GM12872 (cell line): ENCODE data around the gene ABLIM2.

ENCODE experiments used
- CTCF ChIP-seq: IDR thresholded peaks from 3 replicates; pipeline ENCODE4 v1.5.1; 2011; ENCODE audit warnings: low read depth, mild to moderate bottlenecking, low read length, moderate library complexity; ENCODE audit not compliant: insufficient read depth

ABLIM2 gene

GRCh38 chr4:8005814-8006215 lies 152.8 kb downstream of the ABLIM2 start:
- TF ChIP-seq CTCF = no peak

- TF ChIP-seq CTCF = no peak
Measured at GRCh38 chr4:8005033-8005808, 153.4 kb downstream of the ABLIM2 start.

- TF ChIP-seq CTCF = no peak
Measured at GRCh38 chr4:8004066-8004465, 154.5 kb downstream of the ABLIM2 start.

- no peak for TF ChIP-seq CTCF
Measured at GRCh38 chr4:8002525-8003309, 155.9 kb downstream of the ABLIM2 start.

- TF ChIP-seq CTCF = no peak
Measured at GRCh38 chr4:8001564-8002355, 156.9 kb downstream of the ABLIM2 start.

- TF ChIP-seq CTCF = no peak
Measured at GRCh38 chr4:8000721-8001491, 157.7 kb downstream of the ABLIM2 start.
